Muscle of back (tissue), 11 donors: Measurements from ENCODE around the gene COL4A1. TPM values are rescaled to one million over a fixed set of nuclear protein-coding genes. Genes with fewer than 3 reads are reported as not detected.

ENCODE experiments used
- DNase-seq, 3 donors: peaks; one replicate each; pipeline versions ENCODE4 v3.0.0 to v3.0.0-alpha.2; 2013
- polyA plus RNA-seq, 10 donors: library from polyadenylated mRNA; unstranded; fragments of 120-200 nt; gene quantifications; one replicate each; pipeline ENCODE4 v1.2.1, GENCODE V29; 2013; ENCODE audit not compliant: insufficient read length in 10 of 10

COL4A1 gene
- polyA plus RNA-seq, 10 donors: 614 to 866 (median 684) TPM

DNA sequence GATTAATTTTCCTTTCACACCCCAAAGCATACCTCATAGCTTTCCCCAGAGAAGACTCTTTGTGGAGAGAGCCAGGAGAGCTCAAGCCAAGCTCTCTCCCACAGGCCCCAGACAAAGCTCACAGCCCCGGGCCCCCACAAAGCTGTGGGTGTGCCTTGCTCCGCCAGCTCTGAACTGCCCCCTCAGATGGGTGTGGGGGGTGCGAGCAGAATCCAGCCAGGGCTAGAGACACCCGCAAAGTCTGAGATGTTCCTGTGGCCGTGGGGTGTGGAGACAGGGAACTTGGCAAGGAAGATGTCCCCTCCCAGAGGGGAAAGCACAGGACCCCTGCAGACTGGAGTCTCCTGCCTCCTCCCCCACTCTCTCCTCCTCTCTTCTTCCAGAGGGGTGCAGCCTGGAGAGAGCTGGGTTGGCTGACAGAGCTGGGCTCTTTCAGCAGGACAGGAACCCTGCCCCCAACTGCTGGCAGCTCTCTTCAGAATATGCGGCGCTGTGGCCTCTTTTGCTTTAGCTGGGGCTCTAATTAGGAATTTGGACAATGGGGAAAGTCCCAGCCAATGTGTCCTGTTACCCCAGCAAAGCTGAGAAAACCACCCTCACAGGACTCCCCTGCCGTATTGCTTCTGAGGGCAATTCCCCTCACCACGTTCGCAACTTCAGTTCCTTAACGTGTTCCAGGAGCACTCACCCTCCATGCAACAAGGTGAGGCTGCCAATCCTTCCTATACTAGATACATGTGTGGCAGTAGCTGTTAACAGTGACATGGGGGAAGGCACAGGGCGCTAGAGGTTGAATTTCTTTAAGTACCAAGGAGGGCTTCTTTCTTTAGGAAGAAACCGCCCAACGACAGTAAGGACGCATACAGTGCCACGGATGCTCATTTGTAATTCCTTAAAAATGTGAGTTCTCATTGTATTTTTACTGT lies 170.0 kb downstream of the COL4A1 start:
- peak in 1 of 3 donors; percentile 47 for DNase-seq

GRCh38 chr13:110135977-110136597 lies 170.9 kb downstream of the COL4A1 start:
- DNase-seq: no peak

DNA sequence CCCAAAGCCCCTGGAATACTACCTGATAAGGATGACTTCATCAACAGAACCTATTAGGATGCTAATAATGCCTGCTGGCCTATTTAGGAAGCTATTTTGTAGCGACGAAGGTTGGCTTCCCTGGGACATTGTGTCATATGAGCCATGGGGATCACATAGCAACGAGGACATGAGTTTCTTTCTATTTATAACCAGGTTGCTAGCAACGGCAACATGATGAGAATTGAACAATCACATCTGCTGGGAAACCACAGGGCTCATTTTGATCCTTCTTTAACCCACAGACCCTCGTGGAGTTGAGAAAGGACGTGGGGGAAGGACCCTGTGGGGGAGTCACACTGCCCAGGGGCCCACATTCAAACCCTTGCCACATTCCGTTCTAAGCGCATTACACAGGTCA lies 172.2 kb downstream of the COL4A1 start:
- peak; percentile 52 to 67 (median 57) for DNase-seq

DNA sequence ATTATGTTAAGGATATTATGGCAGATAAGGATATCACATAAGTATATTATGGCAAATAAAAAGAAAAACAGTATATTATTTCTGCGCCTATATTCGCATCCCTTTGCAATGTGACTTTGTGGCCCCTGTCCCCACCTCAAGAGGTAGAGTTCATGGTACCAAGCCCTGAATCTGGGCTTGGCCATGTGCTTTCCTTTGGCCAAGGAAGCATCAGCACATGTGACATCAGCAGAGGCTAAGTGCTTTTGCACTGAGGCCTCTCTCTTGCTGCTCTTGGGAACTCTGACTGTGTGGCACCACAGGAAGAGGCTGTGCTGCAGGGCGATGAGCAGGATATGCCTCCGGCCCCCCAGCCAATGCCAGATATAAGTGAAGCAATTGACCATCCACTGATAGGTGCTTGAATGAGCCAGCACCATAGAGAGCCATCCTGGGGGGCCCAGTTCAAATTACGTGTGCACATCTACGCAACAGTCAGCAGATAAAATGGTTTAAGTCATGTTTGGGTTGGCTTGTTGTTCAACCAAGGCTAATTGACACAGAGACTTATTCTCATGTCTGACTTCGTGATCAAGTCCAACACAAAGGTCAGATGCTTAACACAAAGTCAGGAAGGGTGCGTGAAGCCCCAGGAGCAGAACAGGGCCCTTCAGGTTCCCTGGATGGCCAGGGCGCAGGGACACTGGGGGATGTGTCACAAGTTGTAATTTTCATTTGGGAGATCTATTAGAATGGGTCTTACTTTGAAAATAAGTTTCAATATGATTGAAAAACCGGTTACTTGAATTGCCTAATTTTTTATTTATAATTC lies 173.3 kb downstream of the COL4A1 start:
- DNase-seq: no peak

DNA sequence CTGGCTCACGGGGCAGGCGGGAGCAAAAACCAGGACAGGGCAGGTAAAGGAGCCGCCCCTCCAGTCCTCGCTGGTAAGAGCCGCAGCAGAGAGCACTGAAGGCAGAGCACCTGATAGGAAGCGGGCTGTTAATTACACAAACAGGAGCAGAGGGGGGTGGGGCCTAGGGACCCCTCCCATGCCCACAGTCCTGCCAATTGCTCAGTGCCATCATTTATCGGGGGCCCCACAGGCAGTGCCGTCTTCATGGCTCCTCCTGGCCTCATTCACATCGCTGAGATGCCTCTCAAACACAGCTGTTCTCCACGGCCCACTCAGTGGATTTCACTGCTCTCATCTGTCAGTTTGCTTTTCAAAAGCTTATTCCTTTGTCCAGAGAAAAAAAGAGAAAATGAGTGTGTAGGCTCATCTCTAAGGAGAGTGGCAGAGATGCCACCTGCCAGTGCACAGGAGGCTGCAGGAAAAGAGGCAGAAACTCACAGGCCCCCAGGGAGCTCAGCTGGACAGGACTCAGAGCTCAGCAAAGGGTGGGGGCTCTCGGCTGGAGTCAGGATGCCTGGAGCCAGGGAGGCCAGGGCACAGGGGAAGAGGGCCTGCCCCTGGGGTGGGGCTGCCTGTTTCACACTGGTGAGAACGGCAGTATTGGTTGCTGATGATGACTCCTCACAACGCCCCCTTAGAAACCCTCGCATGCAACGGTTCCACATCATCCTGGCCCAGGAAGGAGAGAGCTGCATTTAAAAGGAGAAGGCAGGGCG lies 174.6 kb downstream of the COL4A1 start:
- no peak for DNase-seq

DNA sequence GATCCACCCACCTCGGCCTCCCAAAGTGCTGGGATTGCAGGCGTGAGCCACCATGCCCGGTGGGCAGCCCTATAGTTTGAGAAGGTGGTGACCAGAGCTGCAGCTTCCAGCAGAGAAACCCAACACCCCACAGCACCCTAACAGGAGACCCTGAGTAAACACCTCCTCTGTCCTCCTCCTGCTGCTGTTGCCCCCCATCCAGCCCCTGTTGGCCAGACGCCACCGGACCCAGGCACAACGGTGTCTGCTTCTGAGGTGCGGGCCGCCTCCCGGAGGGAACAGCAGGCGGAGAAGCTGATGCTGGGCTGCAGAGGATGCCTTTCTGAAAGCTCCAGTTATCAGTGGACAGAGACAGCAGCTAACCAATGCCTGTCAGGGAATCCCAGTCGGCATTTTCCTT lies 175.5 kb downstream of the COL4A1 start:
- DNase-seq: no peak

DNA sequence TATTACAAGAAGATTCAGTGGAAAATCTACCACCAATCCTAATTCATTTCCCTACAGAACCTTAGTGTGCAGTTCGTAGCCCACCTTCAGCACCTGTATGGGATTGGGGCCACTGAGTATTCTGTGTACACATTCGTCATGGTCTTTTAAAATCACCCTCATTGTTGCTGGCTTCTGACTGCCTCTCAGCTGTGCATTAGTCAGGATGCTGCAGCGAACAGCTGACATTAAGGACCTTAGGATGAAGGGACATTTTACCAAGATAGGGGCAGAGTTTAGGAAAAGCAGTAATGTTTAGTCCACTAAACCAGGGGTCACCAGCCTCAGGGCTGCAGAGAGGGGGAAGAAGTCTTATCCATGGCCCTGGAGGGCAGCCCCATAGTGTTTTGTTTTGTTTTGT lies 176.5 kb downstream of the COL4A1 start:
- no peak for DNase-seq

DNA sequence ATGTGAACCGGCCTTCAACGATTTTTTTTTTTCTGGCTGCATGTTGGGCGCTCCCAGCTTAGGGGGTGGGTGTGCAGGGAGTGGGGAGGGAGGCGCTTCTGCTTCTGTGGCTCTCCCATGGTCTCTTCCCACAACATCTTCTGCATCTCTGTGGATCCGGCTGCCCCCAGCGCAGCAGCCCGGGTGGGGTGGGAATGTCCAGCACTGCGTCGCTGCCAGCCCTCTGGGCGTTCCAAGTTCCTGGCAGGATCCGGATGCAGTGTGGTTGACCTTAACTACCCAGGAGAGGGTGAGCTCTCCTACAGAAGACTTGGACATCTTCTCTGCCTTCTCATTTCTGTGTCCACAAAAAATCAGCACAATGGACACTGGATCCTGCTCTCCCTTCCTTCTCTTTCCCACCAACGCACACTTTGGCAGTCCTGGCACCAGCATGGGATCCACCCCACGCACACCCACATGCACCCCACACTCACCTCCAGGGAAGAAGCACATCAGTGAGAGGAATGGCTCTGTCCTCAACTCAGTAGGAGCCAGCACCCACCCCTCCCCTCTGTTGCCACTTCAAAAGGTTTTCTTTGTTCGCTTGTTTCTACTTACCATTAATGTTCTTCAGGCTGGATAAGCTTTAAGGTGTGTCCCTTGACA lies 177.3 kb downstream of the COL4A1 start:
- no peak for DNase-seq

DNA sequence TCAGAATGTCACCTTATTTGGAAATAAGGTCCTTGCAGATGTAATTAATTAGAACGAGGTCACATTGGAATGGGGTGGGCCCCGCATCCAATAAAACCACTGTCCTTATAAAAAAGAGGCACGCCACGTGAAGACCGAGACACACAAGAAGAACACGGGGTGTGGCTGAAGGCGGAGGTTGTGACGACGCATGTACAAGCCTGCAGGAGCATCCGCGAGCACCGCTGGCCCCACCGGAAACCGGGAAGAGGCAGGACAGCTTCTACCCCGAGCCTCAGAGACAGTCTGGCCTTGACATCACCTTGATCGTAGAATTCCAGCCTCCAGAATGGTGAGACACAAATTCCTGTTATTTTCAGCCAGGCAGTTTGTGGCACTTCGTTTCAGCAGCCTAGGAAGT lies 177.9 kb downstream of the COL4A1 start:
- no peak for DNase-seq

DNA sequence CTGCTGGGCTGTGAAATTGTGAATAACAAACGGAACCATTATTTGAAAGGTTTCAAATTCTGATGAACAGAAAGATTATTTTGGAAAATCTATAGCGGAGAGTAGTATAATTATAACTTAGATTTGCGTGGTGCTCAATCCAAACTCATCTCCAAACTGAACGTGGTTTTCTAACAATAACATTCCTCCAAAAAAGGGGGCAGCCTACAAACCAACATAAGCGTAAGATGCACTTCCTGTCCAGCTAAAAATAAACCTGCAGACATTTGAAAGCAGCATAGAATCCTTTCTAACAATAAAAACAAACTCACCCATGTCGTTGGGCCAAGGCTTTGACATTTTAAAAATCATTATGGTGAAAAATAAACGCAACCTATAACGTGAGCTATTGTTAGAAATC lies 178.4 kb downstream of the COL4A1 start:
- no peak for DNase-seq

GRCh38 chr13:110127986-110128511 lies 178.9 kb downstream of the COL4A1 start:
- DNase-seq: peak in 1 of 3 donors; percentile 27

GRCh38 chr13:110126391-110126961 lies 180.5 kb downstream of the COL4A1 start:
- DNase-seq: peak; percentile 43 to 82 (median 63)

DNA sequence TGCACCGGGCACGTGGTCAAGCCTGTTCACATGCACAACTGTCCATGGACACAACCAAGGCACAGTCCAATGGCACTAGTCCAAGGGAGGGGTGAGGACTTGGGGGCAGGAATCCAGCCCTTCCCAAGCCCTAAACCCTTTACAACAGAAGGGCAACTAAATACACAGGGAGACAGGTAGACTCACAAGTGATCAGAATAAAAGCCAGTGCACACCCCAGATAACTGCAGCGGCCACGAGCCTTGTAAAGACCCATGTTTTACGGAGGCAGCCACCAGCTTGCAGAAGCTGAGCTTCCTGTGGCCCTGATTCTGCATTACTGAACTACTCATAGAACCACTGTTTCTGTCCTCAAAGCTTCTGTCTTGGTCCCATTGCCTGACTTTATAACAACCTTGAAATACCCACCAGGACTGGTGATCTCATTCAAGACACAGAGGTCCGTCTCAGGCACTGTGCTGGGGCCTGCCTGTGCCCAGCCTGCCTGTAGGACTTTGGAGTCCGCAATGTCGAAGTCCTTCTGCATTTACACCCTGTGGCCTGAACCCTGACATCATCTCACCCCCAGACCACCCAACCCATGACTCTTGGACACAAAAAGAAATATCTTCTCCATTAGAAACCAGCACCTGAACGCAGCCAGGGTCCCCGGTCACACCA lies 181.2 kb downstream of the COL4A1 start:
- DNase-seq: no peak

- DNase-seq: no peak
Observed at GRCh38 chr13:110125157-110125556, 181.8 kb downstream of the COL4A1 start.

DNA sequence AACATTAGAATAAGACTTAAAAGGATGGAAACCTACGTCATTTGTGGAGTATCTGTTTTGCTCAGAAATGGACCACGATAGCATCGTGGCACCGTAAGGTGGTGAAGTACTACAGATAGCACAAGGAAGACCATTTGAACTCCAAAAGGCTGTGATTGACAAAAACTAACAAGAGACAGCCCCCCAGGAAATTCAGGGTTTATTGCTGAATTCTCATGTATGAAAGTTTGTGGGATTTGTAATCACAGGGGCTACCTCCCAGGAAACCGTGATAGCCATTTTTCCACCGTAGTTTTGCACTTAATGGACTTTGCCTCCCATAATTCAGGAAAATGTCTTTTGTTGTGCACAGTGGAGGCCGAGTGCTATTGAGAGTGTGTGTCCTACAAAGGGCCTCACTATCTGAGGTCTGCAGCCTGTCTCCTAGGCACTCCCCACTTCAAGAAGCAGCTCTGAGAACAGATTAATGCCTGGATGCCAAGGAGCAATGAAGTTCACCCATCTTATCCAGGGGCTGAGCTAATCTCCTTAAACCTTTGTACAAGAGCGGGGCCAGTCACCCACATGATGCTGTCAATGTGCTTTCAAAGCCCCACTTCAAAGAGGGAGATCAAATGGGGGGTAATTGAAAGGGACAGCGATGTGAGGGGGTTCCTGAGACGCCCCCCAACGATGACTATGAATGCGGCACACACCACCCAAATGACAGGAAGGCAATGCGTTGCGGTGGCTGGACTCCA lies 182.6 kb downstream of the COL4A1 start:
- no peak for DNase-seq

DNA sequence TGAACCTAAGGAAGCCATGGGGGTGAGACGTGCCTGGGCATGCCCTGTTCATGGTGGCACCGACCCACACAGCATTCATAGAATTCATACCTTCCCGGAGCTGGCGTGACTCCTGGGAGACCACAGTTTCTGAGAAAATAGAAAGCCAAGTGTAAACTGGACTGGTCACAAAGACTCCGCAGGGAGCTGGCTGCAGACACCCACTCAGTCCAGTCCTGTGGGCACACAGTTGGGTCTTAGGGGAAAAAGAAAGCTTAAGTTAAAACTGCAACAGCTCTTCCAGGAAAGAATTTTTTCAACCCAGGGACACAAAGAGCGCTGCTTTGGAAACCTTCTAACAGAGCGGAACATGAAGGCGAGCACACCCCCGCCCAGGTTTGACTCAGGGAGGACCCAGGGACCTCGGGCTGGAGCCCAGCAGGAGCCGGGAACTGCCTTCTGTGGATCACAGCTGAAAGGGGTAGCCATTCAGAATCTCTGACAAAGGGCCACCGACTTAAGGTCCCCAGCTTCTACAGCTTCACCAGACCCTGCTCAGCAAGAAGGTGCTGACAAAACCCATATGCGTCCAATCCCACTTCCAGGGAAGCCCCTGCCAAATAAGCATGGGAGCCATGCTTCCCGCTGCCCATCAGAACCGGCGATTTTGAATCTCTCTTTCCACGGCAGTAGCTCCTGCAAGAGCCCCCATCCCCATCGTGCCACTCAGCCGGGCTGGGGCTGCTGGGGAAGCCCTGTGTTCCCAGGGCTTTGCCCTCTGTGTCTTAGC lies 183.7 kb downstream of the COL4A1 start:
- no peak for DNase-seq

DNA sequence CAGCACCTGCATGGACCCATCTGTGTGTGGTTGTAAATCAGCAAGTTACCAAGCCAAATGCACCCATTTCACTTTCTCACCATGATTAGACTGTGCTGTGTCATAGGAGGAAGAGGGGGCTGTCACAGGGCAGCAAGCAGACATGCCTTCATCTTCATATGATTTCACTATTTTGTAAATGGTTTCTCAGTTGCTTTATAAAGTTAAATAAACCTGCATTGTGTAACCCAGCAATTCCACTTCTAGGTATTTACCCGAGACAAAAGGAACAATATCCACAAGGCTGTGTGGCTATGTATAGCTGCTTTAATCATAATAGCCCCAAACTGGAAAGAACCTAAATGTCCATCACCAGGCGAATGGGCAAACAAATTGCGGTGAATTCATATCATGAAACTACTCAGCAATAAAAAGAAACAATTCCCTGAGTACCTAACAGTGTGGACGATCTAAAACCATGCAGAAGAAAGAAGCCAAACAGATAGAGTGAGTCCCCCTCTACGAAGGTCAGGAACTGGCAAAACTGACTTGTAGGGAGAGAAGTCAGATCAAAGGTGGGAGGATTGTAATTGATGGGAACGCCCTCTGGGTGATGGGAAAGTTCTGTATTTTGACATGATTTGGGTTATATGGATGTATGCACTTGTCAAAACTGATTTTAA lies 185.4 kb downstream of the COL4A1 start:
- no peak for DNase-seq
